Measurements from ENCODE around the gene KRTAP3-3.

- TF ChIP-seq CTCF (IDR thresholded peaks at IDR 0.05) (no peak), POLR2AphosphoS5 (IDR thresholded peaks at IDR 0.05) (no peak)
These were observed 35.8 kb upstream of the KRTAP3-3 start, which contains the start of gene KRTAP1-4 for GRCh38 chr17:41029633-41030245.

Measured in prostate gland (tissue), 2 donors.